ENCODE data around the gene DEUP1.

Gene DEUP1

GRCh38 chr11:93477684-93478234 lies 147.2 kb downstream of the DEUP1 start:
- DNase-seq (ENCODE audit: low read depth, low spot score) = peak; percentile 86

DNA sequence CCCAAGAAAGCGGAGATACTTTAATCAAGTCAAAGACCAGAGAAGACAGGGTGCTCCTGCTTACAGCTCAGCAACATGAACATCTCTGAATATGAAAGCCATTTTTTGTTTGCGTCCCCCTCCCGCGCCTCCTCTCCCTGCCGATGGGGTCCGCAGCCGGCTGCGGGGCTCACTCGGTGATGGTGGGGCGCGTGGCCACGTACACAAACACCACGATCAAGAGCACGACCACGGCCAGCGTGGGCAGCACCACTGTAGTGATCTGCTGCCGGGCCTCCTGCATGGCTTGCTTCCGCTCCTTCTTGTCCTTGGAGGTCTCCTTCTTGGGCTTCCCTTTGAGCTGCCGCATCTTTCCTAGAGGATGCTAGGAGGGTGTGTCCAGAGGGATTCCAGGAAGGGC lies 148.3 kb downstream of the DEUP1 start:
- no peak for DNase-seq (ENCODE audit: low read depth, low spot score)

GRCh38 chr11:93480256-93480655 lies 149.7 kb downstream of the DEUP1 start:
- no peak for DNase-seq (ENCODE audit: low read depth, low spot score)

DNA sequence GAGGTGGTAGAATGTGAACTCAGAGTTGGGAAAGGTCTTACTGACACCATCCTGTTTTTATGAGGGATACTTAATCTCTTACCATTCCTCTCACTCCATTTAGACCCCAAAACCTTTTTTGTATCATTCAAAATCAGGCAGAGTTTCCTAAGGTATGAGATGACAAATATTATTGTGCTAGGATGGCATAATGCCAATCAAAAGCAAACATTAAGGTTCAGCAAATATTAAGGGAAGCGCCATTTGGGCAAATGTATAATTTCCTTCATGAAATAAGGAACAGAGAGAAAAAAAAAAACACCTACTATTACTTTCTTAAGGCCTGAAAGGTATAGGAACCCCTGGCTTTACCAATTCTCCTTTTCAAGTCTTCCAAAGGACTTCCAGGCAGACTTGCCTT lies 150.2 kb downstream of the DEUP1 start:
- no peak for DNase-seq (ENCODE audit: low read depth, low spot score)

DNA sequence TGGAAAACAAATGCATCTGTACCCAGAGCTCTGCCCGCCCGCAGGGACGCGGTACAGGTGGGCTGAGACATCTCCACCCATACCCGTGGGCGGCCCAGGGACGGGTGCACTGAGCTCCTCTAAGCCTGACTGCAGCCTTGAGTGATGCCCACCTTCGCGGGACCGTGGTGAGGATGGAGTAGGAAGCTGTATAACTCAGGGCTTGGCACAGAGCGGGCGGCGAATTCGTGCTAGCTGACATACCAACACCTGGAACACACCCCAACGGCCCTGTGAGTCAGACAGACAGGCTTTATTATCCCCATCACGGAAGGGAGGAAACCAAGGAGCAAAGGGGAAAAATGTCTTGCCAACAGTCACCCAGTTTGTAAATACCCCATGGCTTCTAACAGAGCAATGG lies 150.7 kb downstream of the DEUP1 start:
- no peak for DNase-seq (ENCODE audit: low read depth, low spot score)

- DNase-seq (ENCODE audit: low read depth, low spot score) = no peak
Observed at GRCh38 chr11:93481696-93482095, 151.2 kb downstream of the DEUP1 start.

GRCh38 chr11:93482556-93482955 lies 152.0 kb downstream of the DEUP1 start:
- no peak for DNase-seq (ENCODE audit: low read depth, low spot score)

DNA sequence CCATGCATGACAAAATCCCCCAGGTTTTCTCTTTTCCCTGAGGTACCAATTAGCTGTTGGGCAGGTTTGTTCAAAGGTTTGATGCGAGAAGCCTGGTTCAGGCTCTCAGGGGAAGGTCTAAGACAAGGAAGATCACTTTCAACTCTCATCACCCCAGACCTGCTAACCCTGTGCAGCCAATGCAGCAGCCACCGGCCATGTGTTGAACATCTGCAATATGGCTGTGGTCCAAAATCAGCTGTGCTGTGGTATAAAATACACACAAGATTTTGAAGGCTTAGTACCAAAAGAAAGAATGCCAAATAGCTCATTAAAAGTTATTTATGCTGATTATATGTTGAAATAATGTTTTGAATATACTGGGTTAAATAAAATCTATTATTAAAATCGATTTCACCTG lies 154.2 kb downstream of the DEUP1 start:
- DNase-seq (ENCODE audit: low read depth, low spot score) = no peak

DNA sequence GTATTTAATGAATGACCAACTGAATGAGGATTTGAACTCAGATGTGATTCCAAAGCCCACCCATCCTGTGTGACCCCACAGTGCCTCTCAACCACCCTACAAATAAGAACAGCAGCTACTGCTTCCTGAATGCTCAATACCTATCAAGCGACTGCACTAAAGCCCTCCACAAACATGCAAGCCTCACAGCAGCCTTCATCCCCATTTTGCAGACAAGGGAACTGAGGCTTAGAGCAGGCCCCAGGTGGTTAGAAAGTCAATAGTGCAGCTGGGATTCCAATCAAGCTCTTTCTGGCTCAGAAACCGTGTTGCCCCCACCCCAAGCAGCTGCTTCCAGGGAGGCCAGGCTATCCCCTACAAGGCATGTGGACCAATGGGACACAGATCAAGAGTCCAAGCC lies 155.4 kb downstream of the DEUP1 start:
- no peak for DNase-seq (ENCODE audit: low read depth, low spot score)

- no peak for DNase-seq (ENCODE audit: low read depth, low spot score)
Observed at GRCh38 chr11:93487032-93487483, 156.5 kb downstream of the DEUP1 start.

All from iPS DF 19.7 (cell line).